HG02588 (cell line): ENCODE results near the gene S1PR2.
"Not testable (repeated sequence)": the region's sequence is repeated elsewhere in the genome, so short reads cannot be mapped to it uniquely, and the experiment has no call there.

Source experiments
- ATAC-seq: cut with Tn5 transposase; IDR thresholded peaks from one replicate; pipeline ENCODE4 v1.9.1; 2021; ENCODE audit warnings: mild to moderate bottlenecking, moderate library complexity; ENCODE audit not compliant: unreplicated experiment

S1PR2 gene

DNA sequence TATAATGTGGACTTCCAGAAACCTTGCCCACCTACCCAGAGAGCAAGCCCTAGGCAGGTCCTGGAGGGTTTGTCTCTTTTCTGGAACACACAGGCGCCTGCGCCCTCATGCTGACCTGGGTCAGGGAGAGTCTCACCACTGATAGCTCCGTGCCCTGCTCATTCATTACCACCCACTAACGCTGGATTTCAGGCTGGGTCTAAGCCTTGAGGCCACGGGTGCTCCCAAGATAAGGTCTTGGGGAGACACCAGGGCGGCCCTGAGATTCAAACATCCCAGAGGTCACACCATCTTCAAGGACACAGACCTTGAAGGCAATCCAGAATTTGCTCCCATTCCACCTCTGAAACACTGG lies 5.1 kb downstream of the S1PR2 start:
- no peak for ATAC-seq

DNA sequence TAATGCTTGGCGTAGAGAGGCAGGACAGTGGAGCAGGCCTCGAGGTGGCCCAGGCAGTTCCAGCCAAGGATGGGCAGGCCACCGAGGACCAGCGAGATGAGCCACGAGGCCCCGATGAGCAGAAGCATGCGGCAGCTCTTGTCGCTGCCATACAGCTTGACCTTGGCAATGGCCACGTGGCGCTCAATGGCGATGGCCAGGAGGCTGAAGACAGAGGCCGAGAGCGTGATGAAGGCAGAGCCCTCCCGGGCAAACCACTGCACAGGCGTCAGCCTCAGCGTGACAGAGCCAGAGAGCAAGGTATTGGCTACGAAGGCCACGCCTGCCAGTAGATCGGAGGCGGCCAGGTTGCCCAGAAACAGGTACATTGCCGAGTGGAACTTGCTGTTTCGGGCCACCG lies 6.8 kb downstream of the S1PR2 start:
- ATAC-seq: no peak

DNA sequence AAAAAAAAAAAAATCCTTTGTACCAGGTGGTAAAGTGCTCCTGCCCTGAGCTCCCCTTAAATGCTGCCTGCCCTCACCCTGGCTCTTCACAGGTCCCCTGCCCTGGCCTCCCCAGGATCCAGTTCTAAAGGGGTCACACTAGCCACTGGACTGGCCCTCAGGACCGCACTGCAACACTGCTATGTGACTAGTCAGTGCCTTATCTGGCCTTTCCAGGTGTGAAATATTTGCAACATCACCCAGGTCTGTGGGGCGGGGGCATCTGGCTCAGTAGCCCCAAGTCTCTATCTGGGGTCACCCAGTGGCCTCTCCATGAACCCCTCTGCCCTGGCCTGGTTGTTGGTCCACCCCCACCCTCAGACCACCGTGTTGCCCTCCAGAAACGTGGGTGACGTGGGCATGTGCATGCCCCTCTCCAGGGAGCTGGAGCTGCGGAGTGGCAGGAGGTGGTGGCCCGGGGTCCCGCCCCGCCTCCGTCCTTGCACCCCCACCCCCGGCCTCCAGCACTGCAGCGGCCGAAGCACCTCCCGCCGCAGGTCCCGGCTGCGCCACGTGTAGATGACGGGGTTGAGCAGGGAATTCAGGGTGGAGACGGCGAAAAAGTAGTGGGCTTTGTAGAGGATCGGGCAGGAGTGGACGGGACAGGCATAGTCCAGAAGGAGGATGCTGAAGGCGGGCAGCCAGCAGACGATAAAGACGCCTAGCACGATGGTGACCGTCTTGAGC lies 7.5 kb downstream of the S1PR2 start:
- no peak for ATAC-seq

DNA sequence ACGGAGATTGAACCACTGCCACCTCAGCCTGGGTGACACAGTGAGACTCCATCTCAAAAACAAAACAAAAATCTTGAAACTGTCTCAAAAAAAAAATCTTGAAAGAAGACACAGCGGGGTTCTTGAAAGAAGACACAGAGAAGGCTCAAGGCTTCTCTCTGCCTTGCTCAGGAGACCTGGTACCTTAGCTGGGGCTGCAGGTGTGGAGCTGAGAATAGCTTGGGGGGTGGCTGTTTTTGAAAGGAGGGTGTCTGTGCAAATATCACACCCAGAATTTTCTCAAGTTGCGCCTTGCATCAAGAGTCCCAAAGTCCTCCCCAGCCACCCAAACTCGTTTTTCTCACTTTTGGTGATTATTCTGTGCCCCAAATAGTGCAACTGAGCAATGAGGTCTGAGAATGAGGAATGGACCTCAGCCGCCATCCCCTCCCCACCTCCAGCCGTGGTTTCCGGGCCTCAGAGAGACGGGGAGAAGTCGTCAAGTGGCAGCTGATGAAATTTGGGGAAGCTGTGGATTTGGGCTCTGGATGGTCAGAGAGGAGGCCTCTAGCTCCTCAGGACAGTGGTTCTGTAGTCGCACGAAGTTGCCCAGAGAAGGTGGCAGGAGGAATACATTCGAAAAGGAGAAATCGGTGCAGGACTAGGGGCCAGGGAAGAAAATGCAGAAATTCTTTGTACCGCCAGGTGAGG lies 8.8 kb downstream of the S1PR2 start:
- ATAC-seq: no peak

DNA sequence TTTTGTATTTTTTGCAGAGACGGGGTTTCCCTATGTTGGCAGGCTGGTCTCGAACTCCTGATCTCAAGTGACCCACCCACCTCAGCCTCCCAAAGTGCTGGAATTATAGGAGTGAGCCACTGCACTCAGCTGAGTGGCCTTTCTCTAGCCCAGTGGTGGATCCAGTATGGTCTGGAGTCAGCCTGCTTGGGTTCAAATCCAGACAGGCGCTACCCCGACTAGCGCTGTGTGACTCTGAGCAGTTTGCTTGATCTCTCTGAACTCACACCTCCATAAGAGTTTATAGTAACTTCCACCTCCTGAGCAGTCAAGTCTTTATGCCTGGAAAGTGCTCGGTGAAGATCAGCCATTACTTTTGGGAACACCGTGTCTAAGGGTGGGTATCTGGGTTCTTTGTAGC lies 10.4 kb downstream of the S1PR2 start:
- ATAC-seq: no peak

DNA sequence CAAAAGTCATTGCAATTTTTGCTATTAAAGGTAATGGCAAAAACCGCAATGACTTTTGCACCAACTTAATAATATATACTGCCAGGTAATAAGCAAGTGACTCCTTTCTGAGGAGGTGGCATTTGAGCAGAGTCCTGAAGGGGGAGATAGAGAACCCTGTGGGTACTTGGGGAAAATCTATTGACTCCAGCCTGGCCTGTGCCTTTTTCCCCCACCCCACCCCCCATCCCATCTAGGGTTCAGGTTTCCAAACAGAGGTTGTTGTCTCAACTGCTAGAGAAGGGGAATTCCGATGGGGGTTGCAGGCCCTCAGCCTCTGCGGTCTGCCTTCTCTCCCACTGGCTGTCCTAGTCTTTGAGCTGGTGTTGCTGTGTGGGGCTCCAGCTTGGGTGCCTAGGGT lies 11.5 kb downstream of the S1PR2 start:
- peak; percentile 55 for ATAC-seq

DNA sequence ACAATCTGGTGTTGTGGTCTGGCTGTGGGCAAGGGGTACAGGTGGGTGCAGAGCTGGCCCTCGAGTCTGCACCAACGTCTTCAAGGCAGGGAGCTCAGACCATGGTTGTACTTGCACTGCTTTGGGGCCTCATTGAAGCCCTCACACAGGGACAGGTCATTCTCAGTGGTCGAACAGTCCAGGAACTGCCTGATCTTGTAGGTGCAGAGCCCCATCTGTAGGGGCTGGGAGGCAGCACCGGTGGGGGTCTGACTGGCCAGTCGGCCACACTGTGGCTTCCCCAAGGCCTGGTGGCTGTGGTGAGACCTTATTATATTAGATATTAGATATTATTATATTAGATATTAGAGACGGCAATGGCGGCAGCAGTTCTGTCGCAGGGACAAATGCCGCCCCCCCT lies 14.0 kb downstream of the S1PR2 start:
- ATAC-seq: no peak

DNA sequence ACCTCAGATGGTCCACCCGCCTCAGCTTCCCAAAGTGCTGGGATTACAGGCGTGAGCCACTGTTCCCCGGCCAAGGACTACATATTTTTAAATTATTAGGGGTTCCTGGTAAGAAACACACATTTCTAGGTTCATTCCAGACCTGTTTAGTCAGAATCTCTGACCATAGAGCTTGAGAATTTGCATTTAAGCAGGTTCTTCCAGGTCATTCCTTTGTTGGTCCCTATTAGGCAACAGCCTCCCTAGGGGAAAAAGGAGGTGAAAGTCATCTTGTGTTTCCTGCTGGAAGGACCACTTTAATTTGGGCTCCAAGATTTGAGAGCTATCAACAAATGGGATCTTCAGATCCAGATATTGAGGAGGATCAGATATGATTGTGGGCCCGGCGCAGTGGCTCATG lies 16.3 kb downstream of the S1PR2 start:
- ATAC-seq: no peak

DNA sequence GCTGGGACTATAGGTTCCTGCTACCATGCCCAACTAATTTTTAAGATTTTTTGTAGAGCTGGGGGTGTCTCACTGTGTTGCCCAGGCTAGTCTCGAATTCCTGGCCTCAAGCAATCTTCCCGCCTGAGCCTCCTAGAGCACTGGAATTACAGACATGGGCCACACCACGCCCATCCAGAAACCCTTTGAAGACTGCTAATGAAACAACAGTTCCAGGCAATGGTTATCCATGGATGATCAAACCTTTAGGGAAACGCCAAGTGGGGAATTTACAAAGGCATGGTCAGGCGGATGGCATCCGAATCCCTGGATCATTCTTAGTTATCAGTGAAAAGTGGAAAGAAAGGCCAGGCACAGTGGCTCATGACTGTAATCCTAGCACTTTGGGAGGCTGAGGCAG lies 19.4 kb downstream of the S1PR2 start:
- no peak for ATAC-seq

DNA sequence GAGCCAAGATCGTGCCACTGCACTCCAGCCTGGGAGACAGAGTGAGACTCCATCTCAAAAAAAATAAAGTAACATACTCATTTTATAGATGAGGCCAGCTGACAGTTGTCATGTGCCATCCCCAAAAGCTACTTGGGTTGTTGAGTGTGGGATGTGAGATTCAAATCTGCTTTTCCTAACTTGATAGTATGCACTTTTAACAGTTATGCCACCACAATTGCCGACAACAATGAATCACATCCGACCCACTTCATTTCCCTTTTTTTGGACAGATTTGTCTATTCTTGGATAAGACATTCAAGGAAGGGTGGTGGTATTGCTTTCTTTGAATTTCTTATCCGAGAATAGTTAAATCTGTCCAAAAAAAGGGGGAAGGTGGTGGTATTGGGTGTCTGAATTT lies 20.1 kb downstream of the S1PR2 start:
- ATAC-seq: no peak

DNA sequence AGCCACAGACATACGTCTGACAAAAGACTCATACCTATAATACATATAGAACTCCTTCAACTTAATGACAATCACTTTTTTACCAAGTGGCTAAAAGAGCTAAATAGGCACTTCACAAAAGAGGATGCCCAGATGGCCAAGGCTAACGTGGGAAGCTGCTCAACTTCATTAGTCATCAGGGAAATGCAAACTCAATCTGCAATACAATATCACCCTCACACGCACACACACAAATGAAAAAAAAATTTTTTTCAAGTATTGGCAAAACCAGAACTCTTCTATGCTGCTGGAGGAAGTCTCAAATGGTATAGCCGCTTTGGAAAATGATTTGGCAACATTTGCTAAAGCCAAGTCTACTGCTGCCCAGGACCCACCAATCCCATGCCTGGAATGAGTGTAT lies 21.8 kb downstream of the S1PR2 start:
- ATAC-seq: no peak

DNA sequence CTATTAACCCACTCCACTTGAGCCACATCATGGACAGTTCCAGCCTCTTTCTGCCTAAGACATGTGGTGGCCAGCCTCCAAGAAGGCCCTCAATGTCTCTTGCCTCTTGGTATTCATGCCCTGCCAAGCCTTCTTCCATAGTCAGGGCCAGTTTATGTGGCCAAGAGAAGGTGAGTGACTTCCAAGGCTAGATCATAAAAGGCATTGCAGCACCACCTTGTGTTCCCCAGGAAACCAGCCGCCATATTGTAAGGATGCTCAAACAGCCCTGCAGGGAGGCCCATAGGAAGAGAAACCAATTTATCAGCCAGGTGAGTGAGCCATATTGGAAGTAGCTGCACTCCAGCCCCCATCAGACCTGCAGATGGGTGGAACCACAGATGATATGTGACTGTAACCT lies 24.1 kb downstream of the S1PR2 start:
- no peak for ATAC-seq

DNA sequence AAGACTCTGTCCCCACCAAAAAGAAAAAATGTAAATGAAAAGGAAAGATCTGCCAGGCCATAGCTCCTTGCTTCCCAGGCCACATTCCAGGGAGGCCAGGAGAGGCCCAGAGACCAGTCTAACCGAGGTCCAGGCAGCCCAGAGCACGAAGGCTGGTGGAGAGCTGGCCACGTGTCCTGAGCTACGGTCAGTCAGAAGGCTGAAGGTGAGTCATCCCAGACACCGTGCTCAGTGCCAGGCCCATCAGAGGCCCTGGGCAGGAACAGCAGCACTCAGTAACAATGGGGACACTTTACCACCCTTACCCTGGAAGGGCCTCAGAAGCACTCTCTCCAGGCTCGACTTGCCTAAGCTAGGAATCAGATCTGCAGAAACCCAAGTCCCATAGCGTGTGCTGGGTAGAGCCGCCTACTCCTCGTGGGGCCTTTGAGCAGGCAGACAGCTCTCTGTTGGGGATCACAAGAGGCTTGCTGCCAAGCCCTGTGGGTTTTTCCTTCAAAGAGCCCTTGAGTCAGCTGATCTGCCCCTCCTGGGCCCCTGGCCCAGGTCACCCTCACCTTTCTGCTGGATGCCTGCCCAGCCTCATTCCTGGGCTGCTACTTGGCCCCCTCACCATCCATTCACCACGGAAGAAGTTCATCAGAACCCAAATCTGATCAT lies 24.8 kb downstream of the S1PR2 start:
- ATAC-seq: no peak

DNA sequence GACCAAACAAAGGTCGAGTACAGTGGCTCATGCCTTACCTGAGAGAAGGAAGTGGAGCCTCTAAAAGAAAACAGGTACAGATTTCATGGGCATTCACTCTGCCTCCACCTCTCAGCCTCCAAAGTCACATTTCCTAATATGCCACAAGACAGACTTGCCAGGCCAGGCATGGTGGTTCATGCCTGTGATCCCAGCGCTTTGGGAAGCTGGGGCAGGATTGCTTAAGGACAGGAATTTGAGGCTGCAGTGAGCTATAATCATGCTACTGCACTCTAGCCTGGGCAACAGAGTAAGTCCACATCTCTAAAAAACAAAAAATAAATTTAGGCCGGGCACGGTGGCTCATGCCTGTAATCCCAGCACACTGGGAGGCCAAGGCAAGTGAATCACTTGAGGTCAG lies 25.5 kb downstream of the S1PR2 start:
- ATAC-seq: no peak

DNA sequence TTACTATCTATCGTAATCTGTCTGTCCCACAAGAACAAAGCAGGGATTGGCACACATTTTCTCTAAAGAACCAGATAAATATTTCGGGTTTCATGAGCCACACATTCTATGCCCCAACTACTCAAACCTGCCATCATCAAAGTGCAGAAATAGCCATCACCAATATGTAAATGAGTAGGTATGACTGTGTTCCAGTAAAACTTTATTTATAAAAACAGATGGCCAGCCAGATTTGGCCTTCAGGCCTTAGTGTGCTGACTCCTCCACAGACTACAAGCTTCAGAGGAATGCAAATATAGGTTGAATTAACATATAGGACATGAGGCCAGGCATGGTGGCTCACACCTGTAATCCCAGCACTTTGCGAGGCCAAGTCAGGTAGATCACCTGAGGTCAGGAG lies 27.4 kb downstream of the S1PR2 start:
- ATAC-seq: no peak

DNA sequence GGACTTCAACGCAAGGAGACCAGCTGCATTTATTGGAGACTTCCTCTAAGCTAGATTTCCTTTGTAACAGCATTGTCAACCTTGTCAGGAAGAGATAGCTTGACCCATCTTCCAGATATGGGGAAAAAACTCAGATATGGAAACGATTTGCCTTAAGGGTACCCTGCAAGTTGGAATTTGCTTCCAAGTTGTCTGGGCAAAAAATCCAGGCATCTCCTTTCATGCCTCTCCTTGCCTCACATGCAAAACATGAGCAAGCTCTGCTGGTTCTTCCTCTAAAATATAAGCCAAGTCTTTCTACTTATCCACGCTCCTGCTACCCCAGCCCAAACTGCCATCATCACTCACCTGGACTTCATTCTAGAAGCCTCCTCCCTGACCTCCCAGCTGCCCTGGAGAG lies 30.0 kb downstream of the S1PR2 start:
- ATAC-seq: no peak

DNA sequence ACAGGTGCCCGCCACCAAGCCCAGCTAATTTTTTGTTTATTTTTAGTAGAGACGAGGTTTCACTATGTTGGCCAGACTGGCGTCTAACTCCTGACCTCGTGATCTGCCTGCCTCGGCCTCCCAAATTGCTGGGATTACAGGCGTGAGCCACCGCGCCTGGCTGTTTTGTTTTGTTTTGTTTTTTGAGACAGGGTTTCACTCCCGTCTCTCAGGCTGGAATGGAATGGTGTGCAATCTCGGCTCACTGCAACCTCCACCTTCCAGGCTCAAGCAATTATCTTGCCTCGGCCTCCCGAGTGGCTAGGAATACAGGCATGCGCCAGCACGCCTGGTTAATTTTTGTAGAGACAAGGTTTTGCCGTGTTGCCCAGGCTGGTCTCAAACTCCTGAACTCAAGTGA lies 31.0 kb downstream of the S1PR2 start:
- not testable (repeated sequence) for ATAC-seq

DNA sequence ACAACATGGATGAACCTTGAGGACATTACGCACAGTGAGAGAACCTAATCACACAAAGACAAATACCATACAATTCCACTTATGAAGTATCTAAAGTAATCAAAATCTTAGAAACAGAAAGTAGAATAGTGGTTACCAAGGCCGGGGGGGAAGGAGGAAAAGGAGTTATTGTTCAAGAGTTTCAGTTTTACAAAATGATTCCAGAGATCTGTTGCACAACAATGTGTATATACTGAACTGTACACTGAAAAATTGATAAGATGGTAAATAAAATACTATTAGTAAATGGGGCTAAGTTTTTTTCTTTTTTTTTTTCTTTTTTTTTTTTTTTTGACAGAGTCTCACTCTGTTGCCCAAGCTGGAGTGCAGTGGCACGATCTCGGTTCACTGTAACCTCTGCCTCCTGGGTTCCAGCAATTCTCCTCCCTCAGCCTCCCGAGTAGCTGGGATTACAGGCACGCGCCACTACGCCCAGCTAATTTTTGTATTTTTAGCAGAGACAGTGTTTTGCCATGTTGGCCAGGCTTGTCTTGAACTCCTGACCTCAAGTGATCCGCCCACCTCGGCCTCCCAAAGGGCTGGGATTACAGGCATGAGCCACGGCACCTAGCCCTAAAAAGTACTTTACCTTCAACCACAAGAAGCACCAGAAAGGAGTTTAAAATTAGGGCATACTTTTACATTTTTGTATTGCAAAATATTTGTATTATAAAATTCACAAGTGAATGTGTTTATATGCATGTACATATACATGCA lies 32.1 kb downstream of the S1PR2 start:
- not testable (repeated sequence) for ATAC-seq

DNA sequence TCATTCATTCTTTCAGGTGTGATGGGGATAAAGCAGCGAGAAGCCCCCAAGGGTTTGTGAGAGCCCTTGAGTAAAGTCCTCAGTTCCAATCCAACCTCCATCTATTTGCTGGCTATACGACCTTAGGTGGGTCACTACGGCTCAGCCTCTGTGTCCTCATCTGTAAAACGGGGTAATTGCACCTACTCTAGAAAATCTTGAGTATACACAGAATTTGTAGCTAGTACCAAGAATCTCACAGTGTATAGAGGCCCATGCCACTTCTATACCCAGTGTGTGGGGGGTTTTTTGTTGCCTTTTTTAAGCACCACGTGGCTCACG lies 36.0 kb downstream of the S1PR2 start:
- no peak for ATAC-seq

DNA sequence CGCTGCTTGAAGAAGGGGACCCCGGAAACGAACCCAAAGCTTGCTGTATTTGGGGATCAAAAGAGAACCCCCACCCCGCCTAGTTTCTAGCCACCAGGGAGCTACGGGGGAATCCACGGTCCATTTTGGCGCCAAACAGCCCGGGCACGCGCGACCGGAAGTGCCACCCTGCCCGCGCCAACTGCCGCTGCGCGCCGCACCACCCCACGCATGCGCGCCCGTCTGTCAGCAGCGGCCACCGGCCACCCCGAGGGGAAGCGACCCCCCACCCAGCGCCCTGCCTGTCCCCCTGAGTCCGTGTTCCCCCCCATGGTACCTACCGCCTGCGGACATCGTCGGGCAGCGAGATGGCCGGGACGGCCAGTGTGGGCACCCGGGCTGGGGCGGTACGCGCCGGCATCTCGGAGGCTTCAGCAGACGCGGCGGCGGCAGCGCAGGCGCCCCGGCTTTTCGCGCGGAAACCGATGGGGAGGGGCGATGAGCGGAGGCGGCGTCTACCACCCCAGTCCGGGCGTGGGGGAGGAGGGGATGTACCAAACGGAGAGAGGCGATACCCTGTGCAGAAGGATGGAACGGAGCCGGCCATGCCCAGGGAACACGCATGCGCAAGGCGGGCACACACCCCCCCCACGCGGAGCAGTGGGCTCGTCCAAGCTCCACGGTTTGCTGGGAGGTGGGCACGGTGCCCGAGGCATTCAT lies 36.5 kb downstream of the S1PR2 start, which contains the start of gene DNMT1:
TSS of gene DNMT1 (minus strand) at position 454 of the 699 bp plus-strand sequence. CDS start at position 400, 54 bp downstream.
- peak; percentile 78 for ATAC-seq
